ENCODE measurements around the gene NUDT5. TPM values are rescaled to one million over a fixed set of nuclear protein-coding genes. Genes with fewer than 3 reads are reported as not detected.

The NUDT5 gene
- total and polyA plus RNA-seq, 2 of the 8 experiments (the other 6 are each of a cell fraction or from before 2014, with no cell fraction given) = 130 to 134 TPM

DNA sequence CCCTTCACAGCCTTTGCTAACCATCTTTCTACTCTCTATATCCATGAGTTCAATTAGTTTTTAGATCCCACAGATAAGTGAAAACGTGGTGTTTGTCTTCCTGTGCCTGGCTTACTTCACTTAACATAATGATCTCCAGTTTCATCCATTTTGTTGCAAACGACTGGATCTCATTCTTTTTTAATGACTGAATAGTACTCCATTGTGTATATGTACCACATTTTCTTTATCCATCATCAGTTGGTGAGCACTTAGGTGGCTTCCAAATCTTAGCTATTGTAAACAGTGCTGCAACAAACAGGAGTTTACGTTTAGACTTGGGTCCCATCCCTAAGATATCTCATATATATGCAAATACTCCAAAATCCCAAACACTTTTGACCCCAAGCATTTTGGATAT lies 9.4 kb upstream of the NUDT5 start:
- Histone ChIP-seq H2BK15ac (ENCODE audit: low read length) (no peak overlapping the region), H3K79me2 (ENCODE audit: control insufficient read depth in 1 of 2, insufficient read depth in 2 of 2, low read length in 2 of 2) (peaks cover 0 to 87% of the 10 kb centered on the region in 2 experiments; a peak in 3 of 4 replicates), H3K36me3 (ENCODE audit: control insufficient read depth in 2 of 4, insufficient read depth in 4 of 4, low read length in 3 of 4) (peaks cover 6 to 53% (median 33%) of the 10 kb centered on the region in 4 experiments; a peak in 7 of 8 replicates), H3K23me2 (ENCODE audit: low read depth, low read length) (peaks cover 2% of the 10 kb centered on the region; the same call in 1 of the 2 replicates), H3K14ac (ENCODE audit: insufficient read length) (no peak overlapping the region), H2BK20ac (ENCODE audit: low read length) (no peak overlapping the region), H3K9ac (replicated peaks in 1 of 4; ENCODE audit: extremely low read depth in 1 of 4, low read depth in 3 of 4, low read length in 3 of 4) (no peak overlapping the region), H3K4ac (replicated peaks; ENCODE audit: insufficient read length, low read depth, low read length) (no peak overlapping the region), H4K5ac (ENCODE audit: insufficient read length, low read depth, low read length) (no peak overlapping the region), H3K56ac (replicated peaks; ENCODE audit: insufficient read length, low read depth, low read length) (no peak overlapping the region), H3K4me2 (ENCODE audit: insufficient read depth in 1 of 2, low read depth in 2 of 2, low read length in 2 of 2) (no peak overlapping the region), H4K8ac (ENCODE audit: extremely low read depth, insufficient read depth, low read length) (no peak overlapping the region), H2AK5ac (ENCODE audit: low read depth, low read length) (no peak overlapping the region), H3K79me1 (ENCODE audit: low read depth, low read length) (peaks cover 8% of the 10 kb centered on the region), H3K23ac (ENCODE audit: insufficient read length) (no peak overlapping the region), H3K4me3 (ENCODE audit: extremely low read depth in 1 of 4, insufficient read depth in 2 of 4, low read depth in 3 of 4, low read length in 4 of 4) (no peak overlapping the region), H3K27me3 (replicated peaks in 1 of 4; ENCODE audit: control insufficient read depth in 3 of 4, extremely low read depth in 1 of 4, insufficient read depth in 3 of 4, low read length in 3 of 4) (no peaks in the 10 kb centered on the region), H2BK12ac (ENCODE audit: low read depth, low read length) (no peak overlapping the region), H2BK120ac (replicated peaks; ENCODE audit: low read depth, low read length) (no peak overlapping the region), H3K9me3 (ENCODE audit: insufficient read depth in 2 of 2, low read depth in 1 of 2, low read length in 1 of 2) (0 out of 4 replicates have a peak, but pooled peaks cover 0 to 2% of the 10 kb centered on the region in 2 experiments), H4K91ac (replicated peaks; ENCODE audit: insufficient read length, low read length) (no peak overlapping the region), H3K18ac (ENCODE audit: extremely low read depth, low read length) (no peak overlapping the region), H2AFZ (ENCODE audit: low read length) (no peak overlapping the region), H3K4me1 (replicated peaks in 1 of 4; ENCODE audit: control insufficient read depth in 3 of 4, insufficient read depth in 4 of 4, low read length in 3 of 4) (no peaks in the 10 kb centered on the region), H3K27ac (ENCODE audit: low read depth, low read length) (no peak overlapping the region), H4K20me1 (replicated peaks in 1 of 2; ENCODE audit: control insufficient read depth in 1 of 2, insufficient read depth in 2 of 2, low read length in 2 of 2) (peaks cover 8 to 14% of the 10 kb centered on the region in 2 experiments), H2BK5ac (ENCODE audit: low read depth, low read length) (no peak overlapping the region)
- TF ChIP-seq ZNF274 (IDR thresholded peaks at IDR 0.05; ENCODE audit: borderline replicate concordance, extremely low read depth, low read length) = no peak
- TF ChIP-seq, protein P1, sequence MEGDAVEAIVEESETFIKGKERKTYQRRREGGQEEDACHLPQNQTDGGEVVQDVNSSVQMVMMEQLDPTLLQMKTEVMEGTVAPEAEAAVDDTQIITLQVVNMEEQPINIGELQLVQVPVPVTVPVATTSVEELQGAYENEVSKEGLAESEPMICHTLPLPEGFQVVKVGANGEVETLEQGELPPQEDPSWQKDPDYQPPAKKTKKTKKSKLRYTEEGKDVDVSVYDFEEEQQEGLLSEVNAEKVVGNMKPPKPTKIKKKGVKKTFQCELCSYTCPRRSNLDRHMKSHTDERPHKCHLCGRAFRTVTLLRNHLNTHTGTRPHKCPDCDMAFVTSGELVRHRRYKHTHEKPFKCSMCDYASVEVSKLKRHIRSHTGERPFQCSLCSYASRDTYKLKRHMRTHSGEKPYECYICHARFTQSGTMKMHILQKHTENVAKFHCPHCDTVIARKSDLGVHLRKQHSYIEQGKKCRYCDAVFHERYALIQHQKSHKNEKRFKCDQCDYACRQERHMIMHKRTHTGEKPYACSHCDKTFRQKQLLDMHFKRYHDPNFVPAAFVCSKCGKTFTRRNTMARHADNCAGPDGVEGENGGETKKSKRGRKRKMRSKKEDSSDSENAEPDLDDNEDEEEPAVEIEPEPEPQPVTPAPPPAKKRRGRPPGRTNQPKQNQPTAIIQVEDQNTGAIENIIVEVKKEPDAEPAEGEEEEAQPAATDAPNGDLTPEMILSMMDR (IDR thresholded peaks at IDR 0.05; ENCODE audit: control extremely low read depth in 1 of 3, insufficient read depth in 1 of 3, low read depth in 1 of 3, low read length in 3 of 3) = no peak
- no peak for TF ChIP-seq FOSL1 (IDR thresholded peaks at IDR 0.05; ENCODE audit: insufficient read depth, low read depth, low read length)
- TF ChIP-seq, protein P2, sequence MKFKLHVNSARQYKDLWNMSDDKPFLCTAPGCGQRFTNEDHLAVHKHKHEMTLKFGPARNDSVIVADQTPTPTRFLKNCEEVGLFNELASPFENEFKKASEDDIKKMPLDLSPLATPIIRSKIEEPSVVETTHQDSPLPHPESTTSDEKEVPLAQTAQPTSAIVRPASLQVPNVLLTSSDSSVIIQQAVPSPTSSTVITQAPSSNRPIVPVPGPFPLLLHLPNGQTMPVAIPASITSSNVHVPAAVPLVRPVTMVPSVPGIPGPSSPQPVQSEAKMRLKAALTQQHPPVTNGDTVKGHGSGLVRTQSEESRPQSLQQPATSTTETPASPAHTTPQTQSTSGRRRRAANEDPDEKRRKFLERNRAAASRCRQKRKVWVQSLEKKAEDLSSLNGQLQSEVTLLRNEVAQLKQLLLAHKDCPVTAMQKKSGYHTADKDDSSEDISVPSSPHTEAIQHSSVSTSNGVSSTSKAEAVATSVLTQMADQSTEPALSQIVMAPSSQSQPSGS (IDR thresholded peaks at IDR 0.05; ENCODE audit: low read length) = no peak
- TF ChIP-seq CREB1 (IDR thresholded peaks at IDR 0.05) = no peak
- no peak for TF ChIP-seq JUN (IDR thresholded peaks at IDR 0.05; ENCODE audit: low read depth, low read length)
- TF ChIP-seq JUND (IDR thresholded peaks at IDR 0.05; ENCODE audit: low read length) = no peak
- no peak for TF ChIP-seq SP1 (IDR thresholded peaks at IDR 0.05; ENCODE audit: low read depth, low read length)
- no peak for TF ChIP-seq HDAC6 (IDR thresholded peaks at IDR 0.05; ENCODE audit: low read depth, low read length)
- DNase-seq (ENCODE audit: low read depth in 1 of 2, low spot score in 2 of 2) (no peak), FAIRE-seq (no peak)
- ChIA-PET CTCF (ENCODE audit: partially characterized antibody) (no interaction called here), POLR2A (ENCODE audit: partially characterized antibody) (interaction anchor here (0.6 to 1.3 kb wide), 4 partner anchors 8 to 16 kb away, joined by 3 to 4 read pairs (median 3); partner anchors contain the start of genes CDC123 and NUDT5)
- 82% methylated on average over 3 of the region's 3 CpGs; no CpG with 5 or more reads in 1 of the 2 experiments for WGBS, 2 experiments (ENCODE audit: extremely low coverage in 1 of 2, insufficient coverage in 1 of 2, insufficient read length in 1 of 2, insufficient replicate concordance in 2 of 2, low coverage in 1 of 2, low lambda C conversion rate in 2 of 2, missing lambda C conversion rate in 1 of 2)

All from H1 (cell line).